Stomach (tissue), 9 donors: ENCODE measurements around the gene APBA3. TPM values are rescaled to one million over a fixed set of nuclear protein-coding genes. Genes with fewer than 3 reads are reported as not detected.

Experiments
- DNase-seq, 2 donors: peaks; one replicate each; pipeline versions ENCODE4 v3.0.0 to v3.0.0-alpha.2; 2013 to 2019
- H3K27ac ChIP-seq, 5 donors: fragments of 200-600 bp in 4 of 5; sonication (generic) in 4 of 5; one replicate each; pipeline ENCODE4 v1.5.1; 2013 to 2019; ENCODE audit warnings: mild to moderate bottlenecking in 1 of 5, moderate library complexity in 1 of 5
- H3K27me3 ChIP-seq, 3 donors: fragments of 200-600 bp; sonication (generic); one replicate each; pipeline ENCODE4 v1.5.1; 2017 to 2019; ENCODE audit warnings: mixed run types in 1 of 3
- H3K36me3 ChIP-seq, 4 donors: fragments of 200-600 bp; sonication (generic); 1 replicate in 3 of 4; 2 replicates in 1 of 4; pipeline ENCODE4 v1.5.1; 2016 to 2019
- H3K4me1 ChIP-seq, 4 donors: fragments of 200-600 bp; sonication (generic); one replicate each; pipeline ENCODE4 v1.5.1; 2016 to 2019
- H3K4me3 ChIP-seq, 4 donors: fragments of 200-600 bp; sonication (generic) in 3 of 4; one replicate each; pipeline ENCODE4 v1.5.1; 2016 to 2019; ENCODE audit warnings: mild to moderate bottlenecking in 1 of 4
- H3K9me3 ChIP-seq, 4 donors: fragments of 200-600 bp; sonication (generic); one replicate each; pipeline ENCODE4 v1.5.1; 2016 to 2019
- CTCF ChIP-seq, 7 experiments: fragments of 450-650 bp in 4 of 7; fragments of 200-600 bp in 3 of 7; sonication (generic) in 3 of 7; IDR thresholded peaks; one replicate each; pipeline ENCODE4 v1.5.1; 2016 to 2019; ENCODE audit warnings: antibody characterized with exemption in 7 of 7, control low read depth in 2 of 7, mild to moderate bottlenecking in 1 of 7
- EP300 ChIP-seq: sonication (generic); formaldehyde crosslinking; IDR thresholded peaks from one replicate; pipeline ENCODE4 v1.6.1; 2017; ENCODE audit warnings: antibody characterized with exemption
- POLR2A ChIP-seq, 4 donors: fragments of 450-650 bp; IDR thresholded peaks; one replicate each; pipeline ENCODE4 v1.6.1; 2016; ENCODE audit warnings: antibody characterized with exemption in 4 of 4, control low read depth in 2 of 4, mild to moderate bottlenecking in 1 of 4, moderate library complexity in 1 of 4
- POLR2AphosphoS5 ChIP-seq, 3 donors: sonication (generic); formaldehyde crosslinking; IDR thresholded peaks; one replicate each; pipeline ENCODE4 v1.6.1; 2016; ENCODE audit warnings: antibody characterized with exemption in 3 of 3
- WGBS, 5 donors: extraction: QIAGEN DNeasy Blood & Tissue Kit in 3 of 5; methylation state at CpG; one replicate each; pipeline versions ENCODE4 v1.1.5 to v1.1.7; 2013 to 2018; 5-methylcytosine and 5-hydroxymethylcytosine counted together
- intact Hi-C: fragments of 100-400 bp; cut with DNase I; formaldehyde crosslinking; loops from one replicate; pipeline ENCODE4 v1.15.1; 2023; ENCODE audit warnings: low total_unique reads
- polyA plus RNA-seq, 3 donors: library from polyadenylated mRNA; stranded (reverse); fragments of 200-250 nt; gene quantifications; one replicate each; pipeline ENCODE4 v1.2.3, GENCODE V29; 2013
- total RNA-seq, 5 donors: library from RNA; depleted of rRNA; stranded (reverse); fragments of >200 nt; gene quantifications; one replicate each; pipeline versions ENCODE4 v1.1.0 to v1.2.3, GENCODE V29; 2014 to 2016
- donor health status: healthy with polysubstance abuse.
- donor health status: Bipolar disorder and iron deficiency.
- donor health status: healthy.

The APBA3 gene
- total and polyA plus RNA-seq, 8 donors: 9.4 to 111 (median 16.6) TPM

- Histone ChIP-seq H3K4me1 (no peaks in the 10 kb centered on the region), H3K27ac (no peak overlapping the region), H3K27me3 (peaks cover 0 to 20% (median 0%) of the 10 kb centered on the region in 3 donors), H3K36me3 (no peaks in the 10 kb centered on the region), H3K4me3 (no peak overlapping the region), H3K9me3 (peaks cover 0 to 18% (median 15%) of the 10 kb centered on the region in 4 donors)
- 70 to 80% (median 75%) methylated on average over 3 of the region's 3 CpGs for WGBS, 5 donors
- TF ChIP-seq EP300: no peak
- TF ChIP-seq CTCF (IDR thresholded peaks at IDR 0.05): no peak
- no peak for TF ChIP-seq POLR2A (IDR thresholded peaks at IDR 0.05)
- TF ChIP-seq POLR2AphosphoS5 (IDR thresholded peaks at IDR 0.05): no peak
- DNase-seq: no peak
- intact Hi-C loops: no loop called here
Observed at GRCh38 chr19:3792114-3792513, 30.6 kb upstream of the APBA3 start.

- 67 to 91% (median 80%) methylated on average over 7 of the region's 7 CpGs for WGBS, 5 donors
- Histone ChIP-seq H3K36me3 (no peaks in the 10 kb centered on the region), H3K27ac (no peak overlapping the region), H3K9me3 (peaks cover 0 to 8% (median 5%) of the 10 kb centered on the region in 4 donors), H3K27me3 (peaks cover under 1 to 32% (median 7%) of the 10 kb centered on the region in 3 donors), H3K4me1 (peaks cover 0 to 7% (median 2%) of the 10 kb centered on the region in 4 donors), H3K4me3 (no peak overlapping the region)
- no peak for DNase-seq
- TF ChIP-seq EP300: no peak
- no peak for TF ChIP-seq POLR2A (IDR thresholded peaks at IDR 0.05)
- no peak for TF ChIP-seq CTCF (IDR thresholded peaks at IDR 0.05)
- TF ChIP-seq POLR2AphosphoS5 (IDR thresholded peaks at IDR 0.05): no peak
- intact Hi-C loops: no loop called here
Observed at GRCh38 chr19:3790941-3791340, 29.4 kb upstream of the APBA3 start.

- TF ChIP-seq EP300 (no peak), POLR2AphosphoS5 (IDR thresholded peaks at IDR 0.05) (no peak), POLR2A (IDR thresholded peaks at IDR 0.05) (no peak), CTCF (IDR thresholded peaks at IDR 0.05) (no peak)
Observed at GRCh38 chr19:3790209-3790734, 28.8 kb upstream of the APBA3 start.

GRCh38 chr19:3788996-3789778 is 27.7 kb upstream of the APBA3 start:
- intact Hi-C loops: no loop called here
- 38 to 53% (median 49%) methylated on average over 15 to 16 of the region's 16 CpGs for WGBS, 5 donors

More at GRCh38 chr19:3790209-3790734, 28.8 kb upstream of the APBA3 start:
- Histone ChIP-seq H3K27me3 (peaks cover 7 to 39% (median 14%) of the 10 kb centered on the region in 3 donors), H3K4me1 (peaks cover 0 to 13% (median 8%) of the 10 kb centered on the region in 4 donors), H3K4me3 (no peak overlapping the region), H3K27ac (no peak overlapping the region), H3K9me3 (peaks cover 0 to 8% (median 4%) of the 10 kb centered on the region in 4 donors), H3K36me3 (no peaks in the 10 kb centered on the region)
- 62 to 74% (median 71%) methylated on average over 6 of the region's 6 CpGs for WGBS, 5 donors
- DNase-seq: no peak
- intact Hi-C loops: no loop called here

More at GRCh38 chr19:3788996-3789778, 27.7 kb upstream of the APBA3 start:
- DNase-seq: peak in 1 of 2 donors; percentile 1
- no peak overlapping the region for H3K4me3 ChIP-seq
- H3K27ac ChIP-seq: no peak overlapping the region
- peaks cover 0 to 8% (median 4%) of the 10 kb centered on the region in 4 donors for H3K9me3 ChIP-seq
- peaks cover 0 to 19% (median 12%) of the 10 kb centered on the region in 4 donors for H3K4me1 ChIP-seq
- H3K27me3 ChIP-seq: peaks cover 7 to 50% (median 25%) of the 10 kb centered on the region in 3 donors
- TF ChIP-seq POLR2A (IDR thresholded peaks at IDR 0.05) (no peak), CTCF (IDR thresholded peaks at IDR 0.05) (no peak), POLR2AphosphoS5 (IDR thresholded peaks at IDR 0.05) (no peak), EP300 (no peak)
- H3K36me3 ChIP-seq: no peaks in the 10 kb centered on the region
